Measurements from ENCODE around the gene FAM170B. TPM values are rescaled to one million over a fixed set of nuclear protein-coding genes. Genes with fewer than 3 reads are reported as not detected.

FAM170B gene
- total RNA-seq: not detected
- polyA plus RNA-seq: under 1 TPM in 2 of 3 donors, not detected in 1; 0.05 to 0.06 TPM
- long read RNA-seq, donor 1: 0 reads
- long read RNA-seq, donor 2: 0 reads

DNA sequence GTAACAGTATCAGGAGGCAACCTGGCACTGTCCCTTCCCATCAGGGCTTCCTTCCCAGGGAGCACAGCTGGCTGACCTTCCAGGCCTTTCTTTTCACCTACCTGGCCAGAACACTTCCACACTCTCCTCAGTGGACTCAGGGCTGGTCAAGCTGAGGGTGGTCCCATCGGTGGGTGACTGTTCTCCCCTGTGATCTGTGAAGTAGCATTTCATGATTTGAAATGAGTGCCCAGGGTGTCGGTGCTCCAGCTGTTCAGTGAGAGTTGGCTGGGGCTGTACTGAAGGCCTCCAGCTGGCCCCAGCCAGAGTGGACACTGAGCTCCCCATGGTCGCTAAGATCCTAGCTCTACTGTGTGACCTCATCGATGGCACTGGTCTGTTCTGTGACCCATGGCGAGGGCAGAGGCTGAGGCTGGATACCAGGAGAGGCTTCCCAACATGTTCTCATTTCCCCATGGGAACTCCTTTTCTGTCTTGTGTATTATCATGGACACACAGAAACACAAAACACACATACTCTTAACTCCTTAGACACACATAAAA is at the start of gene FAM170B:
FAM170B (minus strand) TSS at position 316 of the 543 bp plus-strand sequence; CDS start at position 213, 103 bp downstream.
- no peaks in the 10 kb centered on the region for H3K9me3 ChIP-seq
- WGBS, 5 donors: 76 to 92% (median 90%) methylated on average over 2 to 5 of the region's 5 CpGs
- intact Hi-C loops (cut with DNase I; ENCODE audit: low total_unique reads): no loop called here
- no peak for DNase-seq
- peak within 1 kb of the TSS in 1 of 8 donors; percentile 74 for H3K27ac ChIP-seq
- TF ChIP-seq POLR2AphosphoS5 (IDR thresholded peaks at IDR 0.05): no peak
- TF ChIP-seq POLR2A (IDR thresholded peaks at IDR 0.05): no peak
- no peak for TF ChIP-seq CTCF (IDR thresholded peaks at IDR 0.05 in 8 of 11, conservative IDR thresholded peaks at IDR 0.05 in 3 of 11)
- H3K4me1 ChIP-seq: peaks cover 0 to 20% (median 0%) of the 10 kb centered on the region in 6 donors
- H3K4me3 ChIP-seq: no peak within 1 kb of the TSS
- H3K27me3 ChIP-seq (replicated peaks in 1 of 7): peaks cover 0 to 17% (median 0%) of the 10 kb centered on the region in 7 donors
- no peaks in the 10 kb centered on the region for H3K36me3 ChIP-seq

GRCh38 chr10:49182776-49183175 is 49.0 kb upstream of the FAM170B start:
- peaks cover 11 to 100% (median 78%) of the 10 kb centered on the region in 6 donors for H3K4me1 ChIP-seq
- H3K36me3 ChIP-seq: no peaks in the 10 kb centered on the region
- no peak for DNase-seq
- H3K9me3 ChIP-seq: no peaks in the 10 kb centered on the region
- H3K4me3 ChIP-seq: no peak overlapping the region
- TF ChIP-seq CTCF (IDR thresholded peaks at IDR 0.05 in 8 of 11, conservative IDR thresholded peaks at IDR 0.05 in 3 of 11) (no peak), POLR2AphosphoS5 (IDR thresholded peaks at IDR 0.05) (no peak), POLR2A (IDR thresholded peaks at IDR 0.05) (no peak)
- peak overlapping the region in 1 of 8 donors; percentile 90 for H3K27ac ChIP-seq
- no peaks in the 10 kb centered on the region for H3K27me3 ChIP-seq (replicated peaks in 1 of 7)
- 94 to 97% (median 95%) methylated on average over 4 of the region's 4 CpGs for WGBS, 5 donors
- intact Hi-C loops (cut with DNase I; ENCODE audit: low total_unique reads): no loop called here

GRCh38 chr10:49180444-49180860 is 46.6 kb upstream of the FAM170B start:
- no peaks in the 10 kb centered on the region for H3K9me3 ChIP-seq
- H3K27ac ChIP-seq: peak overlapping the region in 3 of 8 donors; percentile 32 to 75 (median 53)
- 28 to 50% (median 31%) methylated on average over 3 of the region's 3 CpGs for WGBS, 5 donors
- no peak for DNase-seq
- no peaks in the 10 kb centered on the region for H3K27me3 ChIP-seq (replicated peaks in 1 of 7)
- intact Hi-C loops (cut with DNase I; ENCODE audit: low total_unique reads): no loop called here
- no peak for TF ChIP-seq CTCF (IDR thresholded peaks at IDR 0.05 in 8 of 11, conservative IDR thresholded peaks at IDR 0.05 in 3 of 11)
- no peak for TF ChIP-seq POLR2A (IDR thresholded peaks at IDR 0.05)
- no peak for TF ChIP-seq POLR2AphosphoS5 (IDR thresholded peaks at IDR 0.05)
- H3K4me3 ChIP-seq: no peak overlapping the region
- H3K36me3 ChIP-seq: no peaks in the 10 kb centered on the region
- H3K4me1 ChIP-seq: peaks cover 26 to 95% (median 74%) of the 10 kb centered on the region in 6 donors

GRCh38 chr10:49179699-49180443 is 46.0 kb upstream of the FAM170B start:
- H3K27ac ChIP-seq: peak overlapping the region in 3 of 8 donors; percentile 33 to 75 (median 53)
- no peak overlapping the region for H3K4me3 ChIP-seq
- intact Hi-C loops (cut with DNase I; ENCODE audit: low total_unique reads): no loop called here
- TF ChIP-seq POLR2AphosphoS5 (IDR thresholded peaks at IDR 0.05) (no peak), CTCF (IDR thresholded peaks at IDR 0.05 in 8 of 11, conservative IDR thresholded peaks at IDR 0.05 in 3 of 11) (no peak), POLR2A (IDR thresholded peaks at IDR 0.05) (no peak)
- peak; percentile 73 for DNase-seq
- H3K9me3 ChIP-seq: no peaks in the 10 kb centered on the region
- WGBS, 5 donors: 65 to 81% (median 76%) methylated on average over 7 to 10 of the region's 10 CpGs
- no peaks in the 10 kb centered on the region for H3K27me3 ChIP-seq (replicated peaks in 1 of 7)
- peaks cover 26 to 93% (median 69%) of the 10 kb centered on the region in 6 donors for H3K4me1 ChIP-seq
- H3K36me3 ChIP-seq: no peaks in the 10 kb centered on the region
